ENCODE measurements around the gene TPO. TPM values are rescaled to one million over a fixed set of nuclear protein-coding genes. Genes with fewer than 3 reads are reported as not detected.

The TPO gene
- total RNA-seq, 1 experiment from 2014 or later = not detected

DNA sequence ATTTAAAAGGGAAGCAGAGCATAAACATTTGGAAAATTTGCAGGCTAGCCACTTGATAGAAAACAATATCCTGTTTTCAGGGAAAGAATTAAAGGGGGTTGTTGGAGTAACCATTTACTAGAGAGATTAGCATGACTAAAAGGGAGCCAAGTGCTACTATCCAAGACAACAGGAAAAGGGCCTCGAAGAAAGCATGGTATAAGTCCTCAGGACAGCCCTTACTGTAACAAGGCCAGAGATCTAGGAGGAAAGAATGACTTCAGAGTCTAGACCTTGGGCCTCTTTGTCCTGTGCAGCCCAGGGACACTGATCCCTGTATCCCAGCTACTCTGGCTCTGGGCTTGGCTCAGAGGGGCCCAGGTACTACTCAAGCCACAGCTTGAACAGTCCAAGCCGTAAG, 16.6 kb downstream of the TPO start:
- no peaks in the 10 kb centered on the region for H3K79me2 ChIP-seq (ENCODE audit: low read depth)
- no peak overlapping the region for H3K4me2 ChIP-seq
- no TSS peak for BruUV-seq (replicated peaks)
- no peaks in the 10 kb centered on the region for H4K20me1 ChIP-seq (ENCODE audit: insufficient read depth)
- DNase-seq = no peak
- H3K27me3 ChIP-seq (ENCODE audit: insufficient read depth, low read depth) = peaks cover 66% of the 10 kb centered on the region
- H3K4me3 ChIP-seq = no peak overlapping the region
- H3K9me3 ChIP-seq (ENCODE audit: insufficient read depth, low read depth) = no peaks in the 10 kb centered on the region; the same call in 1 of the 2 replicates
- H3K9me2 ChIP-seq (ENCODE audit: insufficient read depth) = no peaks in the 10 kb centered on the region
- intact Hi-C loops (cut with micrococcal nuclease; ENCODE audit: unreplicated experiment) = no loop called here
- no peaks in the 10 kb centered on the region for H3K4me1 ChIP-seq (replicated peaks; ENCODE audit: insufficient read depth)
- ChIA-PET CTCF (no interaction called here), POLR2A (ENCODE audit: unreplicated experiment) (no interaction called here)
- H3K36me3 ChIP-seq (ENCODE audit: low read depth) = no peaks in the 10 kb centered on the region
- no peaks in the 10 kb centered on the region for H3F3A ChIP-seq (ENCODE audit: insufficient read depth, low read depth)
- H3K27ac ChIP-seq = no peak overlapping the region
- H2AFZ ChIP-seq = no peak overlapping the region
- TF ChIP-seq EZH2 (IDR thresholded peaks at IDR 0.05; ENCODE audit: low read depth) = no peak
- TF ChIP-seq, protein P1, sequence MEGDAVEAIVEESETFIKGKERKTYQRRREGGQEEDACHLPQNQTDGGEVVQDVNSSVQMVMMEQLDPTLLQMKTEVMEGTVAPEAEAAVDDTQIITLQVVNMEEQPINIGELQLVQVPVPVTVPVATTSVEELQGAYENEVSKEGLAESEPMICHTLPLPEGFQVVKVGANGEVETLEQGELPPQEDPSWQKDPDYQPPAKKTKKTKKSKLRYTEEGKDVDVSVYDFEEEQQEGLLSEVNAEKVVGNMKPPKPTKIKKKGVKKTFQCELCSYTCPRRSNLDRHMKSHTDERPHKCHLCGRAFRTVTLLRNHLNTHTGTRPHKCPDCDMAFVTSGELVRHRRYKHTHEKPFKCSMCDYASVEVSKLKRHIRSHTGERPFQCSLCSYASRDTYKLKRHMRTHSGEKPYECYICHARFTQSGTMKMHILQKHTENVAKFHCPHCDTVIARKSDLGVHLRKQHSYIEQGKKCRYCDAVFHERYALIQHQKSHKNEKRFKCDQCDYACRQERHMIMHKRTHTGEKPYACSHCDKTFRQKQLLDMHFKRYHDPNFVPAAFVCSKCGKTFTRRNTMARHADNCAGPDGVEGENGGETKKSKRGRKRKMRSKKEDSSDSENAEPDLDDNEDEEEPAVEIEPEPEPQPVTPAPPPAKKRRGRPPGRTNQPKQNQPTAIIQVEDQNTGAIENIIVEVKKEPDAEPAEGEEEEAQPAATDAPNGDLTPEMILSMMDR (conservative IDR thresholded peaks at IDR 0.05) = no peak

DNA sequence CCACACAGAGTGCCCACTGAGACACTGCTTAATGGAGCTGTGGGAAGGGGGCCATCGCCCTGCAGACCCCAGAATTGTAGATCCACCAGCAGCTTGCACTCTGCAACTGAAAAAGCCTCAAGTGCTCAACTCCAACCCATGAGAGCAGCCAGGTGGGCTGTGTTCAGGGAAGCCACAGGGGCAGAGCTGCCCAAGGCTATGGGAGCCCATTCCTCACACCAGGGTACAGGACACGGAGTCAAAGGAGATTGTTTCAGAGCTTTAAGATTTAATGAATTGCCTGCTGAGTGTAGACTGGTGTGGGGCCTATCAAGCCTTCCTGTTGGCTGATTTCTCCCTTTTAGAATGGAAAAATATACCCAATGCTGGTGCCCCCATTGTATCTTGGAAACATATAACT, 17.2 kb downstream of the TPO start:
- Histone ChIP-seq H3K9me3 (ENCODE audit: insufficient read depth, low read depth) (no peaks in the 10 kb centered on the region; the same call in 1 of the 2 replicates), H3K9me2 (ENCODE audit: insufficient read depth) (no peaks in the 10 kb centered on the region), H2AFZ (no peak overlapping the region), H3K4me3 (no peak overlapping the region), H3F3A (ENCODE audit: insufficient read depth, low read depth) (no peaks in the 10 kb centered on the region), H3K27ac (no peak overlapping the region), H3K79me2 (ENCODE audit: low read depth) (no peaks in the 10 kb centered on the region), H3K4me2 (no peak overlapping the region), H4K20me1 (ENCODE audit: insufficient read depth) (no peaks in the 10 kb centered on the region), H3K27me3 (ENCODE audit: insufficient read depth, low read depth) (peaks cover 66% of the 10 kb centered on the region), H3K4me1 (replicated peaks; ENCODE audit: insufficient read depth) (no peaks in the 10 kb centered on the region), H3K36me3 (ENCODE audit: low read depth) (no peaks in the 10 kb centered on the region)
- POLR2A ChIA-PET (ENCODE audit: unreplicated experiment) = no interaction called here
- CTCF ChIA-PET = no interaction called here
- no peak for TF ChIP-seq EZH2 (IDR thresholded peaks at IDR 0.05; ENCODE audit: low read depth)
- TF ChIP-seq, protein P1 (conservative IDR thresholded peaks at IDR 0.05) = no peak
- DNase-seq = no peak
- no TSS peak for BruUV-seq (replicated peaks)
- intact Hi-C loops (cut with micrococcal nuclease; ENCODE audit: unreplicated experiment) = no loop called here

DNA sequence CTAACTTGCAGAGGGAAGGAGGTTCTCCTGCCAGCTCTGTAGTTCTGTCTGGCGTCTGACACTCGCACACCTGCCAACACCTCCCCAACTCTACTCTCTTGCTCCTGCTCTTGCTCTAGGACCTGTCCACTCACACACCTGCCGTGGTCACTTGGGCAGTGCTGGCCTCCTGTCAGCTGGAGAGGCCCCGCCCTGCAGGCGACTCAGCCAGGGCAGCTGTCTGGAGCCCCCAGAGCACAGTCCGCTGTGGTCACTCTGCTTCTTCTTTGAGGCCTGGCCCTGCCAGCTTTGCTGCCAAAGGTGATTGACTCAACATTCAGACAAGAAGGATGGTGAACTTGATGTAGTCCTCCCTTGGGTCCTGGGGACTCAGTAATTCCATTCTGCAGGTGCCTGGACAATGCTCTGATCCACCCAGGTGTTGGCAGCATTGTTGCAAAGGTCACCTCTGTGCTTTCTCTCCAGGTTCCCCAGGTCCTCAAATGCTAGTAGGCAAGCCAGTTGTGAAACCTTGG, 18.7 kb downstream of the TPO start:
- no TSS peak for BruUV-seq (replicated peaks)
- H3K9me2 ChIP-seq (ENCODE audit: insufficient read depth) = no peaks in the 10 kb centered on the region
- H3K79me2 ChIP-seq (ENCODE audit: low read depth) = no peaks in the 10 kb centered on the region
- no peaks in the 10 kb centered on the region; the same call in 1 of the 2 replicates for H3K9me3 ChIP-seq (ENCODE audit: insufficient read depth, low read depth)
- peaks cover 66% of the 10 kb centered on the region for H3K27me3 ChIP-seq (ENCODE audit: insufficient read depth, low read depth)
- no peaks in the 10 kb centered on the region for H3F3A ChIP-seq (ENCODE audit: insufficient read depth, low read depth)
- H3K4me2 ChIP-seq = no peak overlapping the region
- no peak overlapping the region for H3K27ac ChIP-seq
- DNase-seq = no peak
- TF ChIP-seq EZH2 (IDR thresholded peaks at IDR 0.05; ENCODE audit: low read depth) = no peak
- TF ChIP-seq, protein P1 (conservative IDR thresholded peaks at IDR 0.05) = no peak
- H3K36me3 ChIP-seq (ENCODE audit: low read depth) = no peaks in the 10 kb centered on the region
- intact Hi-C loops (cut with micrococcal nuclease; ENCODE audit: unreplicated experiment) = no loop called here
- H2AFZ ChIP-seq = no peak overlapping the region
- POLR2A ChIA-PET (ENCODE audit: unreplicated experiment) = no interaction called here
- no peak overlapping the region for H3K4me3 ChIP-seq
- CTCF ChIA-PET = no interaction called here
- H4K20me1 ChIP-seq (ENCODE audit: insufficient read depth) = no peaks in the 10 kb centered on the region
- no peaks in the 10 kb centered on the region for H3K4me1 ChIP-seq (replicated peaks; ENCODE audit: insufficient read depth)
